GM12872 (cell line): ENCODE data around the gene FLT1.
A peak's percentile ranks its signal among the peaks of the same experiment; 100 is the strongest.

Experiments
- CTCF ChIP-seq: IDR thresholded peaks from 3 replicates; pipeline ENCODE4 v1.5.1; 2011; ENCODE audit warnings: low read depth, mild to moderate bottlenecking, low read length, moderate library complexity; ENCODE audit not compliant: insufficient read depth

FLT1 gene

GRCh38 chr13:28533125-28533436, 38.2 kb upstream of the FLT1 start:
- no peak for TF ChIP-seq CTCF

- no peak for TF ChIP-seq CTCF
Measured at GRCh38 chr13:28532388-28533124, 37.6 kb upstream of the FLT1 start.

- TF ChIP-seq CTCF = no peak
Measured at GRCh38 chr13:28531845-28532387, 37.0 kb upstream of the FLT1 start.

GRCh38 chr13:28531077-28531844, 36.3 kb upstream of the FLT1 start:
- no peak for TF ChIP-seq CTCF

- peak; percentile 35; the same call in 1 of the 3 replicates for TF ChIP-seq CTCF
Measured at GRCh38 chr13:28530729-28531076, 35.8 kb upstream of the FLT1 start.

GRCh38 chr13:28529836-28530235, 34.9 kb upstream of the FLT1 start:
- no peak for TF ChIP-seq CTCF

- TF ChIP-seq CTCF = no peak
Measured at GRCh38 chr13:28528848-28529247, 33.9 kb upstream of the FLT1 start.
